K562 (cell line): ENCODE data around the gene MTA1. TPM values are rescaled to one million over a fixed set of nuclear protein-coding genes. Genes with fewer than 3 reads are reported as not detected.
A peak's percentile ranks its signal among the peaks of the same experiment; 100 is the strongest.

Experiments
- ATAC-seq: fragments of 200-7000 bp; cut with Tn5 transposase; 3 replicates; pipeline ENCODE4 v1.9.1; 2020; ENCODE audit warnings: moderate library complexity
- BruUV-seq: library from RNA; stranded (reverse); fragments of 400-500 nt; replicated peaks from 2 replicates; lab custom pipeline; 2021; lab: Mats Ljungman, UMichigan
- CTCF ChIA-PET: fragments of 300-600 bp; formaldehyde crosslinking; extraction: SDS; loops from one replicate; lab custom pipeline; 2021; ENCODE audit warnings: low intra/inter-chr PET ratio; lab: Yijun Ruan, JAX
- POLR2A ChIA-PET: fragments of 300-600, 350-650 bp; sonication (Branson Sonifier 250); formaldehyde crosslinking; extraction: SDS; loops from one replicate; lab custom pipeline; 2021; ENCODE audit warnings: antibody characterized with exemption, inconsistent platforms; lab: Yijun Ruan, JAX
- DNase-seq, 4 experiments: peaks; one replicate each; pipeline versions ENCODE4 v3.0.0 to v3.0.0-alpha.2; 2011 to 2018; ENCODE audit warnings: low spot score in 3 of 4, mixed read lengths in 3 of 4; ENCODE audit errors: extremely low read depth in 1 of 4
- FAIRE-seq: peaks from 2 replicates; lab custom pipeline; 2011; peaks lifted over from hg19 to GRCh38; lab: Jason Lieb, UNC
- H2AFZ ChIP-seq: 2 replicates; pipeline ENCODE4 v1.6.0; 2011; ENCODE audit warnings: low read depth, low read length, control low read depth, inconsistent platforms
- H3K27ac ChIP-seq: fragments of 200-600 bp; 3 replicates; pipeline ENCODE4 v1.8.0; 2011; ENCODE audit warnings: low read depth, mild to moderate bottlenecking, control low read depth, inconsistent platforms, low read length, moderate library complexity, mixed read lengths; ENCODE audit errors: extremely low read depth
- H3K27me3 ChIP-seq, 2 experiments: fragments of 300-600 bp in 1 of 2; 2 replicates in 1 of 2; 3 replicates in 1 of 2; pipeline versions ENCODE4 v1.6.0 to v1.8.0; 2011; ENCODE audit warnings: inconsistent platforms in 2 of 2, low read length in 2 of 2, mild to moderate bottlenecking in 1 of 2, mixed read lengths in 1 of 2, moderate library complexity in 1 of 2; ENCODE audit not compliant: control insufficient read depth in 2 of 2, insufficient read depth in 2 of 2
- H3K36me3 ChIP-seq: fragments of 300-600 bp; 3 replicates; pipeline ENCODE4 v1.8.0; 2011; ENCODE audit warnings: mild to moderate bottlenecking, low read length, inconsistent platforms; ENCODE audit not compliant: control insufficient read depth, insufficient read depth
- H3K4me1 ChIP-seq, 2 experiments: fragments of 200-600 bp in 1 of 2; replicated peaks in 1 of 2; 2 replicates in 1 of 2; 3 replicates in 1 of 2; pipeline versions ENCODE4 v1.5.1 to v1.8.0; 2011; ENCODE audit warnings: inconsistent platforms in 2 of 2, low read length in 2 of 2, mild to moderate bottlenecking in 1 of 2, mixed read lengths in 1 of 2, moderate library complexity in 1 of 2; ENCODE audit not compliant: control insufficient read depth in 2 of 2, insufficient read depth in 2 of 2
- H3K4me2 ChIP-seq: 2 replicates; pipeline ENCODE4 v1.6.1; 2011; ENCODE audit warnings: low read length, control low read depth, inconsistent platforms, mixed read lengths; ENCODE audit not compliant: insufficient read depth
- H3K4me3 ChIP-seq: fragments of 200-600 bp; sonication (generic), shearing (Covaris generic); 2 replicates; pipeline ENCODE4 v1.5.1; 2016; ENCODE audit warnings: control low read depth, inconsistent platforms
- H3K79me2 ChIP-seq: fragments of 200-600 bp; 3 replicates; pipeline ENCODE4 v1.8.0; 2011; ENCODE audit warnings: low read length, inconsistent platforms; ENCODE audit not compliant: control insufficient read depth, insufficient read depth
- H3K9ac ChIP-seq, 2 experiments: 2 replicates each; pipeline versions ENCODE4 v1.6.0 to v1.6.1; 2011; ENCODE audit warnings: low read depth in 2 of 2, low read length in 2 of 2, control low read depth in 1 of 2, inconsistent platforms in 1 of 2, mild to moderate bottlenecking in 1 of 2, mixed read lengths in 1 of 2; ENCODE audit not compliant: insufficient read depth in 1 of 2
- H3K9me1 ChIP-seq: one replicate; pipeline ENCODE4 v1.6.0; 2011; ENCODE audit warnings: inconsistent platforms, mild to moderate bottlenecking, low read length, moderate library complexity; ENCODE audit not compliant: control insufficient read depth, insufficient read depth
- H3K9me3 ChIP-seq: replicated peaks from 2 replicates; pipeline ENCODE4 v1.5.1; 2011; ENCODE audit warnings: low read depth, low read length, inconsistent platforms; ENCODE audit not compliant: control insufficient read depth, insufficient read depth
- H4K20me1 ChIP-seq: replicated peaks from 2 replicates; pipeline ENCODE4 v1.6.1; 2011; ENCODE audit warnings: low read length, inconsistent platforms, mixed read lengths; ENCODE audit not compliant: control insufficient read depth, insufficient read depth
- ARHGAP35 ChIP-seq: fragments of 450-650 bp; IDR thresholded peaks from 2 replicates; pipeline ENCODE4 v1.6.1; 2018; ENCODE audit not compliant: partially characterized antibody
- BCL6 ChIP-seq: fragments of 250-450 bp; sonication (Bioruptor Pico); IDR thresholded peaks from 2 replicates; pipeline ENCODE4 v1.4.0; 2020
- DIDO1 ChIP-seq: fragments of 450-650 bp; IDR thresholded peaks from 2 replicates; pipeline ENCODE4 v1.6.1; 2016; ENCODE audit warnings: low read depth, missing biosample characterization, missing genetic modification characterization
- EP400 ChIP-seq: fragments of 450-650 bp; IDR thresholded peaks from 2 replicates; pipeline ENCODE4 v1.6.1; 2017; ENCODE audit warnings: antibody characterized with exemption, mild to moderate bottlenecking, moderate library complexity
- FOXJ2 ChIP-seq: fragments of 200-800 bp; sonication (Bioruptor generic); IDR thresholded peaks from 2 replicates; pipeline ENCODE4 v1.6.1; 2016; ENCODE audit warnings: missing genetic modification characterization, missing compliant biosample characterization
- FOXP1 ChIP-seq: sonication (generic); formaldehyde crosslinking; IDR thresholded peaks from 2 replicates; pipeline ENCODE4 v1.8.0; 2022; ENCODE audit warnings: mild to moderate bottlenecking, missing genetic modification reagents
- GATAD2B ChIP-seq: fragments of 450-650 bp; IDR thresholded peaks from 2 replicates; pipeline ENCODE4 v1.6.1; 2017; ENCODE audit warnings: mild to moderate bottlenecking, borderline replicate concordance
- HDAC2 ChIP-seq: fragments of 450-650 bp; IDR thresholded peaks from 2 replicates; pipeline ENCODE4 v1.6.1; 2016; ENCODE audit warnings: mild to moderate bottlenecking
- HNRNPK ChIP-seq: fragments of 200-400 bp; formaldehyde crosslinking; IDR thresholded peaks from one replicate; pipeline ENCODE4 v1.6.1; 2018; ENCODE audit warnings: mild to moderate bottlenecking, low read depth, low read length; ENCODE audit not compliant: poor library complexity, severe bottlenecking
- NCOA4 ChIP-seq: fragments of 450-650 bp; IDR thresholded peaks from 2 replicates; pipeline ENCODE4 v1.6.1; 2018; ENCODE audit warnings: mild to moderate bottlenecking; ENCODE audit not compliant: partially characterized antibody
- SAFB ChIP-seq: fragments of 200-400 bp; formaldehyde crosslinking; IDR thresholded peaks from 2 replicates; pipeline ENCODE4 v1.6.1; 2017; ENCODE audit warnings: low read depth, low read length, borderline replicate concordance
- TCF7L2 ChIP-seq: fragments of 150-350 bp; IDR thresholded peaks from 2 replicates; pipeline ENCODE4 v1.6.1; 2016; ENCODE audit warnings: low read depth, mild to moderate bottlenecking, low read length, moderate library complexity
- WHSC1 ChIP-seq: IDR thresholded peaks from one replicate; pipeline ENCODE4 v1.6.1; 2012; ENCODE audit warnings: low read length, control low read depth, inconsistent platforms
- WGBS: fragments of 100-300 bp; shearing (Covaris generic); methylation state at CpG from one replicate; pipeline ENCODE4 v1.1.6; 2016; ENCODE audit warnings: low coverage, mixed read lengths; ENCODE audit not compliant: insufficient coverage; ENCODE audit errors: missing lambda C conversion rate; 5-methylcytosine and 5-hydroxymethylcytosine counted together
- in situ Hi-C: fragments of 300-500 bp; cut with MboI; formaldehyde crosslinking; loops from 4 replicates; pipeline ENCODE4 v1.15.0; 2018; ENCODE audit warnings: inconsistent platforms, mixed read lengths
- intact Hi-C: fragments of 100-400 bp; cut with micrococcal nuclease; formaldehyde crosslinking; loops from 2 replicates; pipeline ENCODE4 v1.14.2; 2022
- polyA plus RNA-seq, 8 experiments: library from polyadenylated mRNA; depleted of rRNA in 4 of 8; stranded (reverse) in 5 of 8; unstranded in 3 of 8; fragments of >200 nt; fragmentation: Nextera tagmentation in 2 of 8; fragmentation: Illumina TruSeq in 1 of 8; extraction: Ambion mirVana in 2 of 8; extraction: Trizol in 1 of 8; gene quantifications; 2 replicates each; pipeline versions ENCODE4 v1.2.1 to v1.2.3, GENCODE V29; 2011 to 2014; ENCODE audit warnings: inconsistent platforms in 1 of 8, missing spikeins in 1 of 8
- total RNA-seq, 7 experiments: library from RNA; depleted of rRNA in 6 of 7; stranded (reverse); fragments of >200 nt in 6 of 7; fragmentation: Illumina TruSeq in 2 of 7; extraction: Trizol in 2 of 7; gene quantifications; 2 replicates each; pipeline versions ENCODE4 v1.2.1 to v1.2.3, GENCODE V29; 2011 to 2021; ENCODE audit warnings: low replicate concordance in 1 of 7
- TF ChIP-seq, protein P1 (sequence below), 2 experiments: fragments of 450-650 bp; conservative IDR thresholded peaks; 2 replicates each; pipeline ENCODE4 v1.6.1; 2017; ENCODE audit warnings: mild to moderate bottlenecking in 2 of 2, moderate library complexity in 2 of 2
- TF ChIP-seq, protein P2 (sequence below): fragments of 250-450 bp; sonication (Bioruptor Pico); IDR thresholded peaks from 2 replicates; pipeline ENCODE4 v1.8.0; 2022; ENCODE audit warnings: inconsistent platforms
- TF ChIP-seq, protein P3 (sequence below): fragments of 250-450 bp; sonication (Bioruptor Pico); IDR thresholded peaks from 2 replicates; pipeline ENCODE4 v1.8.0; 2021; ENCODE audit warnings: moderate library complexity, mild to moderate bottlenecking, inconsistent platforms
- TF ChIP-seq, protein P4 (sequence below): fragments of 250-450 bp; sonication (Bioruptor Pico); IDR thresholded peaks from 2 replicates; pipeline ENCODE4 v1.5.0; 2021

Gene MTA1
- total and polyA plus RNA-seq, 9 of the 15 experiments (the other 6 are each of a cell fraction or from before 2014, with no cell fraction given), result 0.13 to 118 (median 32.3) TPM

DNA sequence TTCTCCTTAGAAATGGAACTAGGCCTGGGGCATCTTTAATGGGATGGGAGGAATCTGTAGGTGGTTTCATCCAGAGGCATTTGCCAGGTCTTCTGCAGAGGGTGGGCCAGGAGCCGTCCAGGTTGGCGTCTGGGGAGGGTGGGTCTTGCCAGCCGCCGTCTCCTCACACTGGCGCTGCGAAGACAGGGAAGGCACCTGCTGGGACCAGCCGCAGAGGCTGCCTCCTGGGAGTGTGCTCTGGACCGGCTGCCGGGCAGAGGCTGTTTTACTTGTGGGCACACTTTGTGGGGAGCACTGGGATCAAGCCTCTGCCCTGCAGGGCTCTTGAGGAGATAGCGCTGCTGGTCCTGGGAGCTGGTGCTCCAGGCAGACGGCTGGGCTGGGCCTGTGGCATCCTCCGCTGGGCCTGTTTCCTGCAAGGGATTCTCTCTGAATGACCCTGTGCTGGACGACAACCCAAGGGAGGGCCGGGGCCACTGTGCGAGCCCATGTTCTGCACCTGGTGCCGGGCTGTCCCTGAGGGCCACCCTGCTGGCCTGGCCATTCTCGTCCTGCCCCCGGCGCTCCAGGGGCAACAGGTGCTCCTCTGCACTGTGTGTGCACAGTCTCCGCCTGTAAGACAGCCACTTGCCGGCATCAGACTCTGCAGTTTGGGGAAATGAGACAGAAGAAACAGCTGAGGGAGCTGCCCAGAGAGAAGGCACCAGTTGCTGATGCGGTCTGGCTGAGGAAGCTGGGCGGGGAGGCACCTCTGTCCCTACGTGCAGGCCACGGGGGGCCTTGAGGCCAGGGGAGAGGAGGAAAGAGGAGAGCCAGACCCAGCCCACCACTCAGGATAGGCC lies 31.3 kb upstream of the MTA1 start:
- DNase-seq, result no peak
- Histone ChIP-seq H3K4me2 (no peak overlapping the region), H3K9me1 (no peaks in the 10 kb centered on the region), H2AFZ (no peak overlapping the region), H3K36me3 (no peaks in the 10 kb centered on the region), H3K4me1 (peaks cover 0 to 51% of the 10 kb centered on the region in 2 experiments; a peak in 2 of 5 replicates), H3K79me2 (no peaks in the 10 kb centered on the region), H4K20me1 (no peaks in the 10 kb centered on the region; the same call in 1 of the 2 replicates), H3K9ac (peak overlapping the region in 1 of 2 experiments; percentile 68; a peak in 2 of 4 replicates), H3K4me3 (no peak overlapping the region), H3K27ac (no peak overlapping the region), H3K27me3 (no peaks in the 10 kb centered on the region), H3K9me3 (no peaks in the 10 kb centered on the region)
- in situ Hi-C loops (no loop called here), intact Hi-C loops (no loop called here)
- POLR2A ChIA-PET, result interaction anchor here (0.8 kb wide), 1 partner anchor 11 kb away, joined by 3 read pairs; no protein-coding TSS in a partner anchor
- no peak for FAIRE-seq
- TF ChIP-seq, protein P1, sequence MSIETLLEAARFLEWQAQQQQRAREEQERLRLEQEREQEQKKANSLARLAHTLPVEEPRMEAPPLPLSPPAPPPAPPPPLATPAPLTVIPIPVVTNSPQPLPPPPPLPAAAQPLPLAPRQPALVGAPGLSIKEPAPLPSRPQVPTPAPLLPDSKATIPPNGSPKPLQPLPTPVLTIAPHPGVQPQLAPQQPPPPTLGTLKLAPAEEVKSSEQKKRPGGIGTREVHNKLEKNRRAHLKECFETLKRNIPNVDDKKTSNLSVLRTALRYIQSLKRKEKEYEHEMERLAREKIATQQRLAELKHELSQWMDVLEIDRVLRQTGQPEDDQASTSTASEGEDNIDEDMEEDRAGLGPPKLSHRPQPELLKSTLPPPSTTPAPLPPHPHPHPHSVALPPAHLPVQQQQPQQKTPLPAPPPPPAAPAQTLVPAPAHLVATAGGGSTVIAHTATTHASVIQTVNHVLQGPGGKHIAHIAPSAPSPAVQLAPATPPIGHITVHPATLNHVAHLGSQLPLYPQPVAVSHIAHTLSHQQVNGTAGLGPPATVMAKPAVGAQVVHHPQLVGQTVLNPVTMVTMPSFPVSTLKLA (conservative IDR thresholded peaks at IDR 0.05), result no peak
- TF ChIP-seq FOXP1 (CRISPR knock-in tag) (no peak), TCF7L2 (no peak), WHSC1 (no peak), NCOA4 (no peak), SAFB (no peak), BCL6 (CRISPR knock-in tag) (no peak), EP400 (no peak), GATAD2B (no peak), HDAC2 (no peak), FOXJ2 (no peak), ARHGAP35 (no peak), HNRNPK (no peak), DIDO1 (tag) (no peak)
- TF ChIP-seq, protein P2, sequence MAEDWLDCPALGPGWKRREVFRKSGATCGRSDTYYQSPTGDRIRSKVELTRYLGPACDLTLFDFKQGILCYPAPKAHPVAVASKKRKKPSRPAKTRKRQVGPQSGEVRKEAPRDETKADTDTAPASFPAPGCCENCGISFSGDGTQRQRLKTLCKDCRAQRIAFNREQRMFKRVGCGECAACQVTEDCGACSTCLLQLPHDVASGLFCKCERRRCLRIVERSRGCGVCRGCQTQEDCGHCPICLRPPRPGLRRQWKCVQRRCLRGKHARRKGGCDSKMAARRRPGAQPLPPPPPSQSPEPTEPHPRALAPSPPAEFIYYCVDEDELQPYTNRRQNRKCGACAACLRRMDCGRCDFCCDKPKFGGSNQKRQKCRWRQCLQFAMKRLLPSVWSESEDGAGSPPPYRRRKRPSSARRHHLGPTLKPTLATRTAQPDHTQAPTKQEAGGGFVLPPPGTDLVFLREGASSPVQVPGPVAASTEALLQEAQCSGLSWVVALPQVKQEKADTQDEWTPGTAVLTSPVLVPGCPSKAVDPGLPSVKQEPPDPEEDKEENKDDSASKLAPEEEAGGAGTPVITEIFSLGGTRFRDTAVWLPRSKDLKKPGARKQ (CRISPR knock-in tag), result no peak
- TF ChIP-seq, protein P3, sequence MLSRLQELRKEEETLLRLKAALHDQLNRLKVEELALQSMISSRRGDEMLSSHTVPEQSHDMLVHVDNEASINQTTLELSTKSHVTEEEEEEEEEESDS (CRISPR knock-in tag), result no peak
- TF ChIP-seq, protein P4, sequence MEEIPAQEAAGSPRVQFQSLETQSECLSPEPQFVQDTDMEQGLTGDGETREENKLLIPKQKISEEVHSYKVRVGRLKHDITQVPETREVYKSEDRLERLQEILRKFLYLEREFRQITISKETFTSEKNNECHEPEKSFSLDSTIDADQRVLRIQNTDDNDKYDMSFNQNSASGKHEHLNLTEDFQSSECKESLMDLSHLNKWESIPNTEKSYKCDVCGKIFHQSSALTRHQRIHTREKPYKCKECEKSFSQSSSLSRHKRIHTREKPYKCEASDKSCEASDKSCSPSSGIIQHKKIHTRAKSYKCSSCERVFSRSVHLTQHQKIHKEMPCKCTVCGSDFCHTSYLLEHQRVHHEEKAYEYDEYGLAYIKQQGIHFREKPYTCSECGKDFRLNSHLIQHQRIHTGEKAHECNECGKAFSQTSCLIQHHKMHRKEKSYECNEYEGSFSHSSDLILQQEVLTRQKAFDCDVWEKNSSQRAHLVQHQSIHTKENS (CRISPR knock-in tag), result no peak
- ATAC-seq, result peak; percentile 16; the same call in 1 of the 3 replicates
- BruUV-seq, result no TSS peak
- whole genome bisulfite sequencing, result 38% methylated on average over 13 of the region's 25 CpGs
- CTCF ChIA-PET, result no interaction called here
